Activated CD8-positive, alpha-beta memory T cell treated with anti-CD3 and anti-CD28 coated beads, Interleukin-2, amount 50 U/mL, for 4 hours (primary cell): Measurements from ENCODE around the gene KRTAP20-1.

Experiments
- DNase-seq: peaks from one replicate; pipeline ENCODE4 v3.0.0-alpha.2; 2020

KRTAP20-1 gene

DNA sequence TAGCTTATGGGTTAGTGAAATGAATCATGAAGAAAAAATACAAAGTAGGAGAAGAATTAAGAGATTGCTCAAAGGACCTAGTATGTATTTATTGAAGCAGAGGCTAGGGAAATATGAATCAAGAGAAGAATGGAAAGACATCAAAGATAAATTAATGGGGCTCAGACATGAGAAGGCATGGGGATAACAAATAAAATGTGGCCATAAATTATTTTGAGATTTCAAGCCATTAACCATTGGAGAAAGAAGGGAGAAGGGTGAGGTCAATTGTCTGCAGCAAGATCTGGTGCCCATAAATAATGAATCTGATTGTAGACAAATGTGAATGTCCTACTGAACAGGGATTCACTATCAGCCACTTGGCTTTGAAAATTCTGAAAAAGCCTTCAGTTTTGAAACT is 36.7 kb downstream of the KRTAP20-1 start:
- DNase-seq: no peak
